OCI-LY3 (cell line): ENCODE data around the gene UNC5C.

ENCODE experiments used
- H2AFZ ChIP-seq: fragments of 200-600, 300-600 bp; shearing (Covaris generic); 2 replicates; pipeline ENCODE4 v1.6.0; 2014; ENCODE audit warnings: antibody characterized with exemption, low read depth, low read length
- H3K27ac ChIP-seq: fragments of 200-600, 300-600 bp; sonication (generic); 2 replicates; pipeline ENCODE4 v1.5.1; 2014; ENCODE audit warnings: mild to moderate bottlenecking, low read length, moderate library complexity, mixed read lengths
- H3K27me3 ChIP-seq: fragments of 200-600, 300-600 bp; sonication (generic); 2 replicates; pipeline ENCODE4 v1.6.1; 2014; ENCODE audit warnings: low read depth, low read length, mixed read lengths
- H3K36me3 ChIP-seq: fragments of 200-600, 300-600 bp; sonication (generic); replicated peaks from 2 replicates; pipeline ENCODE3; 2014; ENCODE audit warnings: low read depth, low read length, mixed read lengths
- H3K4me1 ChIP-seq: fragments of 300-600, 200-600 bp; sonication (generic); 2 replicates; pipeline ENCODE4 v1.6.1; 2014; ENCODE audit warnings: low read length, mixed read lengths
- H3K4me2 ChIP-seq: fragments of 200-600, 300-600 bp; sonication (generic); 2 replicates; pipeline ENCODE4 v1.6.1; 2014; ENCODE audit warnings: low read length, mixed read lengths
- H3K4me3 ChIP-seq: fragments of 300-600, 200-600 bp; sonication (generic); 2 replicates; pipeline ENCODE4 v1.5.1; 2014; ENCODE audit warnings: antibody characterized with exemption, mild to moderate bottlenecking, low read length, moderate library complexity
- H3K79me2 ChIP-seq: fragments of 300-600, 200-600 bp; shearing (Covaris generic); 2 replicates; pipeline ENCODE4 v1.6.1; 2014; ENCODE audit warnings: mild to moderate bottlenecking, low read length, mixed read lengths
- H3K9ac ChIP-seq: fragments of 300-600, 200-600 bp; shearing (Covaris generic); 2 replicates; pipeline ENCODE4 v1.6.0; 2014; ENCODE audit warnings: mild to moderate bottlenecking, low read length, moderate library complexity
- H3K9me3 ChIP-seq: fragments of 200-600, 300-600 bp; shearing (Covaris generic); 2 replicates; pipeline ENCODE4 v1.6.1; 2014; ENCODE audit warnings: low read length, mixed read lengths; ENCODE audit not compliant: insufficient read depth
- H4K20me1 ChIP-seq: fragments of 200-600, 300-600 bp; sonication (generic); 2 replicates; pipeline ENCODE4 v1.6.1; 2016; ENCODE audit warnings: low read length, mixed read lengths; ENCODE audit not compliant: insufficient read depth
- EZH2phosphoT487 ChIP-seq: fragments of 200-600 bp; shearing (Covaris generic); IDR thresholded peaks from 2 replicates; pipeline ENCODE4 v1.6.1; 2018; ENCODE audit warnings: antibody characterized with exemption, mixed run types, low read depth
- TF ChIP-seq, protein P1 (sequence below): fragments of 200-600, 300-600 bp; sonication (generic); IDR thresholded peaks from 2 replicates; pipeline ENCODE4 v1.5.1; 2014; ENCODE audit warnings: antibody characterized with exemption, low read length, low read depth

UNC5C gene

DNA sequence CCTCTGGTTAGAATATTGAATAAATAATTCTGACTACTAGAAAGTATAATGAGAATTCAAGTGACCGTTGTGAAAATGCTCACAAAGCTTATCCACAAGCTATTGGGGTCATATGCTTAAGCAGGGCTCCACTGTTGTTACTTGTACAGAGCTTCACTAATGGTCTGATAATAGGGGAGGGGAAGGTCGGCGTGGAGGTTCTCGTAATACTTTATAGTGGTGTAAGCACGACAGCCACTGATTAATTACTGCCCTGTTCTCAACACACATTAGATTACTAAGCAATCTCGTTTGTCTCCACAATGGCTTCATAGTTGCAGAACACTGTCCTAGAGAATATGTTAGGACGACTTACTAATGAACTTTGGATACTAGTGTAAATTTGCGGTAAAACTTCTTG is 11.6 kb downstream of the UNC5C start:
- H3K36me3 ChIP-seq: no peaks in the 10 kb centered on the region
- no peaks in the 10 kb centered on the region for H3K9me3 ChIP-seq
- no peak overlapping the region for H2AFZ ChIP-seq
- H3K27ac ChIP-seq: no peak overlapping the region
- TF ChIP-seq EZH2phosphoT487: no peak
- TF ChIP-seq, protein P1, sequence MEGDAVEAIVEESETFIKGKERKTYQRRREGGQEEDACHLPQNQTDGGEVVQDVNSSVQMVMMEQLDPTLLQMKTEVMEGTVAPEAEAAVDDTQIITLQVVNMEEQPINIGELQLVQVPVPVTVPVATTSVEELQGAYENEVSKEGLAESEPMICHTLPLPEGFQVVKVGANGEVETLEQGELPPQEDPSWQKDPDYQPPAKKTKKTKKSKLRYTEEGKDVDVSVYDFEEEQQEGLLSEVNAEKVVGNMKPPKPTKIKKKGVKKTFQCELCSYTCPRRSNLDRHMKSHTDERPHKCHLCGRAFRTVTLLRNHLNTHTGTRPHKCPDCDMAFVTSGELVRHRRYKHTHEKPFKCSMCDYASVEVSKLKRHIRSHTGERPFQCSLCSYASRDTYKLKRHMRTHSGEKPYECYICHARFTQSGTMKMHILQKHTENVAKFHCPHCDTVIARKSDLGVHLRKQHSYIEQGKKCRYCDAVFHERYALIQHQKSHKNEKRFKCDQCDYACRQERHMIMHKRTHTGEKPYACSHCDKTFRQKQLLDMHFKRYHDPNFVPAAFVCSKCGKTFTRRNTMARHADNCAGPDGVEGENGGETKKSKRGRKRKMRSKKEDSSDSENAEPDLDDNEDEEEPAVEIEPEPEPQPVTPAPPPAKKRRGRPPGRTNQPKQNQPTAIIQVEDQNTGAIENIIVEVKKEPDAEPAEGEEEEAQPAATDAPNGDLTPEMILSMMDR: no peak
- peaks cover 29% of the 10 kb centered on the region for H3K27me3 ChIP-seq
- H3K9ac ChIP-seq: no peak overlapping the region
- H4K20me1 ChIP-seq: no peaks in the 10 kb centered on the region
- no peak overlapping the region for H3K4me3 ChIP-seq
- H3K4me2 ChIP-seq: no peak overlapping the region
- H3K4me1 ChIP-seq: peaks cover 10% of the 10 kb centered on the region
- H3K79me2 ChIP-seq: no peaks in the 10 kb centered on the region

DNA sequence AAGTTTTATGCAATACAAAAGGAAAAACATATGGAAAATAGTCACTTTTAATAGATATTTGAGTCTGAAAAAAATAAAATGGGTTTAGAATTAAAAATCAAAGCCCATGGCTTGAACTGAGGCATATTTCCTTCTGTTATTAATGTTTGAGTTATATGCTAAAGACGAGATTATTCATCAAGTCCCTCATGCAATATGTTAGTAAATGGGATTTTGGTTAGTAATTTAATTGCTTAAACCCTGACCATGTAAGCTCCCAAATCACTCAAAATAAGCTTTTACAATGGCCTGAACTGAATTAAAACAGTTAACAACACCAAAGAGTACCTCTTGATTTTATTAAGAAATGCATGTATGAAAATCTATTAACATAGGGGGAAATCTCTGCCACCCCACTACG is 12.1 kb downstream of the UNC5C start:
- Histone ChIP-seq H2AFZ (no peak overlapping the region), H3K36me3 (no peaks in the 10 kb centered on the region), H3K4me1 (peaks cover 4% of the 10 kb centered on the region), H3K79me2 (no peaks in the 10 kb centered on the region), H3K9me3 (no peaks in the 10 kb centered on the region), H3K27me3 (peaks cover 27% of the 10 kb centered on the region), H3K4me2 (no peak overlapping the region), H3K4me3 (no peak overlapping the region), H4K20me1 (no peaks in the 10 kb centered on the region), H3K9ac (no peak overlapping the region), H3K27ac (no peak overlapping the region)
- no peak for TF ChIP-seq EZH2phosphoT487
- TF ChIP-seq, protein P1: no peak

DNA sequence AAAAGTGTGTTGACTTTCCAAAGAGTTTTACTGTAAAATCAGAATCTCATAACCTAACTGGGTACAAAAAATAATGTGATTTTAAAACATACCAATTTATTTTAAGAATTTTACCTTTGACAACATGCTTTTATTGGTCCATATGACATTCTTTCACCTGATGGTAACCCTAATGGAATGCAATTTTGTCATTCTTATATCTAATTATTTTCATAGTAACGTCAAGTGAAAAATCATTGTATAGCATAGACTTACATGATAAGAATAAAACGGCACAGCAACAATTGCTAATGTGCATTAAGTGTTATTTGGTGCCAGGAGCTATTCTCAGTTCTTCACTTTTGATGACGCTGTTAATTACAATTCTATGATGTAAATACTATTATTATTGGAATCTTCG is 13.6 kb downstream of the UNC5C start:
- TF ChIP-seq EZH2phosphoT487: no peak
- TF ChIP-seq, protein P1: no peak
- H3K27ac ChIP-seq: no peak overlapping the region
- no peaks in the 10 kb centered on the region for H3K79me2 ChIP-seq
- no peaks in the 10 kb centered on the region for H3K36me3 ChIP-seq
- H2AFZ ChIP-seq: no peak overlapping the region
- H3K27me3 ChIP-seq: peaks cover 16% of the 10 kb centered on the region
- H3K9me3 ChIP-seq: no peaks in the 10 kb centered on the region
- no peak overlapping the region for H3K4me2 ChIP-seq
- H4K20me1 ChIP-seq: no peaks in the 10 kb centered on the region
- H3K4me1 ChIP-seq: no peaks in the 10 kb centered on the region
- no peak overlapping the region for H3K4me3 ChIP-seq
- H3K9ac ChIP-seq: no peak overlapping the region

DNA sequence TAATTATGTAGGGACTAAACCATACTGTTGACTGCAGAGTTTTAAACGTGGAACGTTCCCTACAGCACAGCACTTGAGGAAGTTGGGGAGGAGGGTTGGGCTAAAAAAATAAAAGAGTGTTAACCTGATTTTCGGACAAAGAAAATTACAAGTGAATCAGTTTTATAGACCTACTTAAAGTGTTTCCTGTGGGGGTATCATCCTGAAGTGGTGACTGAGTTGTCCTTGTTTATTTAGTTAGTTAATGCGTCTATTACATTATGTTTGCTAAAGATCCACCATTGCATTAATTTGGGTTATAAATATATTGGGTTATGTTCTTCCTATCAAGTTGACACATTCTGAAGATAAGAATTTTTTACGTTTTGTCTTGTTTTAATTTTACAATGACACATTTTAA is 14.7 kb downstream of the UNC5C start:
- no peaks in the 10 kb centered on the region for H3K4me1 ChIP-seq
- H3K4me3 ChIP-seq: no peak overlapping the region
- no peak overlapping the region for H2AFZ ChIP-seq
- no peaks in the 10 kb centered on the region for H4K20me1 ChIP-seq
- H3K9ac ChIP-seq: no peak overlapping the region
- peaks cover 8% of the 10 kb centered on the region for H3K27me3 ChIP-seq
- H3K4me2 ChIP-seq: no peak overlapping the region
- no peak overlapping the region for H3K27ac ChIP-seq
- no peaks in the 10 kb centered on the region for H3K79me2 ChIP-seq
- no peak for TF ChIP-seq EZH2phosphoT487
- TF ChIP-seq, protein P1: no peak
- no peaks in the 10 kb centered on the region for H3K9me3 ChIP-seq
- H3K36me3 ChIP-seq: no peaks in the 10 kb centered on the region
